NCI-H82 treated with DMSO at 0.1 percent for 48 hours (cell line): ENCODE results near the gene RBM20.
A peak's percentile ranks its signal among the peaks of the same experiment; 100 is the strongest.
"Not testable (repeated sequence)": the region's sequence is repeated elsewhere in the genome, so short reads cannot be mapped to it uniquely, and the experiment has no call there.

ENCODE experiments used
- DNase-seq: peaks from one replicate; lab custom pipeline; 2025; ENCODE audit not compliant: unreplicated experiment; lab: John Stamatoyannopoulos, UW

RBM20 gene

DNA sequence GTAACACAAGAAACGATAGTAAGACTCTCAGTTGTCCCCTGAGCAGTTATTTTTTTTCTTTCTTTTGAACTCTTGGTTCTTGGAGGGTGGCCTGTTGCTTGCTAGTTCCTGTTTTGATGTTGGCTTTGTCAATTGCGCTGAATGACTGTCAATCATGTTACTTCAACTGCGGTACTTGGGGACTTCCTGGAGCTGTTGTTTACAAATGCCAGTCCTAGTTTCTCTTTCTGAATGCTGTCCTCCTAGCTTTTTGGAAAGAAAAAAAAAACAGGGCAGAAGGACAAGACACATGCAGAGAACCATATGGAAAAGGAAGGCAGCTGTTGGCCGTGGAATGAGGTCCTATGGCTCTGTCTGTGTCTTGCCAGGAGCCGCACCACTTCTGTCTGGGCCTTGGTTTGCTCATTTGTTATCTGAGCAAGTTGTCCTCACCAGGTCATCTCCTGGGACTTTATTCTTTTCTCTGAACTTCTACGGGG, 220.6 kb downstream of the RBM20 start:
- no peak for DNase-seq

DNA sequence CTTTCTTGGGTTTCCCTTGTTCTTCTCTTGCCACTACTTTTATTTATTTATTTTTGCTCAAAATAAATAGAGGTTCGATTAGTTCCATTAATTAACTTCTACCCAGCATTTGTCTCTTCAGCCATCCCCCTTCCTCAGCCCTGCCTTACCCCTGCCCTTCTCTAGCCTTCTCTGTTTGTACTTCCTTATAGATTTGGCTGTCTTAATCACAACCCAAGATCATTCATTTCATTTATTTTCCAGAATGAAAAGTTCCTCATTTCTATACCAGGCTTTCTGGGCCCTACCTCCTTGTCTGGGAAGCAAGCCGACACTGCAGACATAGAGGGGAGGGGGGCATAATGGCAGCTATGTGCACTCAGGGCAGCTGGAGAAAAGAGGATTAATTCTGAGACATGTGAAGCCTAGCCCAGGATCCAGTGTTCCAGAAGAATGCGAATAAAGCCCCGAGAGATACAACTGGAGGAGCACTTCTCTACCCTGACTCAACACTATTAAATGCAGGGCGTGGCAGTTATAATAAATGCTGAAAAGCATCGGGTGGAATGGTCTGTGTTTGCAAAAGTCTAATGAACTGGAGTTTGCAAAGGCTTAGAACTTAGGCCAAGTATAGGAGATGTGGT, 221.2 kb downstream of the RBM20 start:
- DNase-seq: peak; percentile 79

- DNase-seq: no peak
These were observed 221.8 kb downstream of the RBM20 start for GRCh38 chr10:110865809-110866482.

DNA sequence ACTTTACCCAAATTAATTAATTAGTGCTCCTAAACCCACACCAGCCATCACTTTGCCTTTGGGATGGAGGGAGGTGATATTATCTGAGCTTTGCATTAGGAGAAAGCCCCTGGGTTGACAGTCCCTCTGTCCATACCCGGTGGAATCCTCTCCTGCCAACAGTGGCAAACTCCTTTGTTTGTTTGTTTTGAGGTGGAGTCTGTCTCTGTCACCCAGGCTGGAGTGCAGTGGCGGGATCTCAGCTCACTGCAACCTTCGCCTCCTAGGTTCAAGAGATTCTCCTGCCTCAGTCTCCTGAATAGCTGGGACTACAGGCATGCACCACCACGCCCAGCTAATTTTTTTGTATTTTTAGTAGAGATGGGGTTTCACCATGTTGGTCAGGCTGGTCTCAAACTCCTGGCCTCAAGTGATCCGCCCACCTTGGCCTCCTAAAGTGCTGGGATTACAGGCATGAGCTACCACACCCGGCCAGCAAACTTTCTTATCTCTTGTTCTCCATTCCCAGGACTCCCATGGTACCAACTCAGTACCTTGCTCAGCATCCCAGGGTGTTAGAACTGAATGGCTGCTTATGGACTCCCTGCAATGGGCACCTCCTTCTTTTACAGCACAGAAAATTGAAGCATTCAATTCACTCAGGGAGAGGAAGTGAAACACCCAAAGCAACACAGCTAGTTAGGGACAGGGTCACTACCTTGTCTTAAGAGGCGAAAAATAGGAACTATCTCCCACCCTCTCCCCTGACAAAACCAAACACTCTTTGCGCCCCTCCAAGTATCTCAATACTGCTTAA, 223.1 kb downstream of the RBM20 start:
- DNase-seq: not testable (repeated sequence)

- DNase-seq: no peak
These were observed 223.8 kb downstream of the RBM20 start for GRCh38 chr10:110867807-110868465.

DNA sequence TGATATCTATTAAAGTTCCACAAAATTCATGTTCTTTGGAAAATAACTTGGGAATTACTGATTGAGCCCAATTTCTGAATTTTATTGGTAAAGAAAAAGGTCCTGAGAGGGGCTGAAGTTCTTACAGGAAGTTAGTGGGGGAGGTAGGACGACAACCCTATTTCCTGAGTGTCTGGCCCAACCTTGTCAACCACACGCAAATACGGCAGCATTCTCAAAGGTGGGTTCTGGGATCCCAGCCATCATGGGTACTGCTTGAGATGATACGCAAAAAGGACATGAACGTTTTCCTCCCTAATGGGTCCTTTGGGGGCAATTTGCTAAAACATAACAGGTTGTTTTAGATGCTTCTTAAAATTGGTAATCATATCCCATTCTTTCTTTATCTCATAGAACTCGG, 224.8 kb downstream of the RBM20 start:
- DNase-seq: no peak

- no peak for DNase-seq
These were observed 226.7 kb downstream of the RBM20 start for GRCh38 chr10:110870823-110871297.

GRCh38 chr10:110871298-110872084, 227.4 kb downstream of the RBM20 start, which contains the start of gene PDCD4:
PDCD4 (plus strand) TSS chr10:110871928; CDS start chr10:110876028, 4,100 bp downstream.
- peak; percentile 92 for DNase-seq

- DNase-seq: peak; percentile 77
These were observed 228.2 kb downstream of the RBM20 start for GRCh38 chr10:110872145-110872983.

GRCh38 chr10:110872984-110873923, 229.1 kb downstream of the RBM20 start:
- no peak for DNase-seq

GRCh38 chr10:110873951-110874350, 229.8 kb downstream of the RBM20 start:
- DNase-seq: no peak

- DNase-seq: no peak
These were observed 231.9 kb downstream of the RBM20 start for GRCh38 chr10:110876000-110876399.

GRCh38 chr10:110876788-110877187, 232.7 kb downstream of the RBM20 start:
- no peak for DNase-seq

DNA sequence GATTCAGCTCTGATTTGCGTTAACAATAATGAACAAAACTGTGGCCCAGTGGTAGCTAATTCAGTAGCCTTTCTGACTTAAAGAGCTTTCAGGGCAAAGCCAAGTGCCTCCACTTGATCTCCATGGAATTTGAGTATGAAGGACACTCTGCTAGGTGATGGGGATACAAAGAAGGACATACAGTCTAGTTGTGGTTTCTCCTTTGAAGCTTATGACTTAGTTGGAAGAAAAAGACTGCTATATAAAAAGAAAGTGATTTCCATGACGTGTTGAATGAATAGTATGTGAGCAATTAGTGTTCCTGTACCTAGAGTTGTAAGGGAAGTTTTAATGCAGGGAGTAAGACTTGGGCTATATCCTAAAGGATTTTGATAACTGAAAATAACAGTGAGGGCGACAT, 235.9 kb downstream of the RBM20 start:
- no peak for DNase-seq

GRCh38 chr10:110881247-110881646, 237.1 kb downstream of the RBM20 start:
- DNase-seq: no peak

- no peak for DNase-seq
These were observed 237.8 kb downstream of the RBM20 start for GRCh38 chr10:110881905-110882304.

- DNase-seq: no peak
These were observed 239.8 kb downstream of the RBM20 start for GRCh38 chr10:110883924-110884323.

DNA sequence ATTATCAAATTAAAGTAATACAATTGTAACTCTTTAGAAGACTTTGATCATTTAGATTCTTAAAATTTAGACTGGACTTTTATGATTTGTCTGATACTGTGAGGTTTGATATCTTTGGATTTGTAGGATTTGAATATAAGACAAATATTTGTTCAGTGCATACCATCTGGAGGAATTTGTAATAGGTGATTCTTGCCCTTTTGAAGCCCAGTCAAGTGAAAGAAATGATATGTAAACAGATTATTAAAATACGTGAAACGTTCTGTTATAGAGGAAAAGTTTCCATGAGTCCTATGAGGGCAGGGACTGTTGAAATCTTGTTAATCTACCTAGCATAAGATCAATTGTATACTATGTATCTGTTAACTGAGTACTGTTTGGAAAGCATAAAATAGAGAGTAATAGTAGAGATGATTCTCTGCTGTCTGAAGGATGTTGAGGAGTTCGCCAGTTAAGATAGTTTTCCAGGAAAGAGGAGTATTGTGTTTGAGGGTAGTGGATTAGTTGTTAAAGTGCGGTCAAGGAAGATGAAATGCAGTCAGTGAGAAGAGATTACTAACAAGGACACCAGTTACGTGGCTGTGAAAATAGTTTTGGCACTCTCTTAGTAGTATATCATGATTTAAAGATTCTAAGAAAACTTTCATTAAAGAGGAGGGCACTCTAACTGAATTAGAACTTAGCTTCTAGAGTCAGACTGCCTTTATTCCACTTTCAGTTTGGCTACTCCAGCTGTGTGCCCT, 242.0 kb downstream of the RBM20 start:
- no peak for DNase-seq
